Activated T-cell treated with anti-CD3 and anti-CD28 coated beads for 24 hours (primary cell): ENCODE results near the gene ZNF165.
"Not testable (repeated sequence)": the region's sequence is repeated elsewhere in the genome, so short reads cannot be mapped to it uniquely, and the experiment has no call there.

Experiments
- DNase-seq: peaks from one replicate; pipeline ENCODE4 v3.0.0-alpha.2; 2020; ENCODE audit warnings: low read depth

Gene ZNF165

GRCh38 chr6:28122283-28122682 lies 41.9 kb downstream of the ZNF165 start:
- not testable (repeated sequence) for DNase-seq

- DNase-seq, result peak; percentile 69
These were observed 44.1 kb downstream of the ZNF165 start, which contains the start of gene ZSCAN16 for GRCh38 chr6:28124350-28124970. ZSCAN16 (plus strand) TSS chr6:28124609; CDS start chr6:28125444, 835 bp downstream.

DNA sequence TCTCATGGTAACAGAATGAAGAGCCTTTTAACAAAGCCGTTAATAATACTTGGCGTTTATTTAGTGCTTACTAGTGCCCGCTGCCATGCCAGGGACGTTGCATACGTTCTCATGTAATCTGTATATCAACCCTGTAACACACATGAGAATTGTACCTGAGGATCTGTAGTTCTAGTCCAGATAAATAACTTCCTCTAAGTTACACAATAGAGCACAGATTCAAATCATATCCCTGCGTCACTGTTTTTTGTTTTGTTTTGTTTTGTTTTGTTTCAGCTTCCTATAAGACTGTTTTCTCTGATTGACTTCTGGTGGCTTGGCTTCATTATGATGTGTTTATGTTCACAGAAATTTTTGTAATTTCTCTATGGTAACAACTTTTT lies 44.6 kb downstream of the ZNF165 start:
- no peak for DNase-seq

- DNase-seq, result no peak
These were observed 45.0 kb downstream of the ZNF165 start for GRCh38 chr6:28125401-28125800.

- no peak for DNase-seq
These were observed 53.6 kb downstream of the ZNF165 start for GRCh38 chr6:28134015-28134414.

DNA sequence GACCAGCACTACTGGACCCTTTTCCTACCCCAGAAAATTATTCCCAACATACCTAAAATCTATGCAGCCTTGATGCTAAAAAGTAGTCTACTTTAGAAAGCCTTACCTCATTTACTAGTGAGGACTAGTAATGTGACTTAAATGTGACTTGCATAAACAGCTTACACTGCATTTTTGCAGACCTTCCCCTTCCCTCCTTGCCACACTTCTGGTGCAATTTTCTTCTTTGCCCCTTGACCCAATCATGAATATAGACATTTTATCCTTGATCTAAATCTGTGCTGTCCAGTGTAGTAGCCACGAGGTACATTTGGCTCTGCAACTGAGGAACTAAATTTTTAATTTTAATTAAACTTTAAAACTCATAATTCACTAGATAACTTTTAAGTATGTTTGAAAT lies 54.3 kb downstream of the ZNF165 start:
- DNase-seq, result no peak

DNA sequence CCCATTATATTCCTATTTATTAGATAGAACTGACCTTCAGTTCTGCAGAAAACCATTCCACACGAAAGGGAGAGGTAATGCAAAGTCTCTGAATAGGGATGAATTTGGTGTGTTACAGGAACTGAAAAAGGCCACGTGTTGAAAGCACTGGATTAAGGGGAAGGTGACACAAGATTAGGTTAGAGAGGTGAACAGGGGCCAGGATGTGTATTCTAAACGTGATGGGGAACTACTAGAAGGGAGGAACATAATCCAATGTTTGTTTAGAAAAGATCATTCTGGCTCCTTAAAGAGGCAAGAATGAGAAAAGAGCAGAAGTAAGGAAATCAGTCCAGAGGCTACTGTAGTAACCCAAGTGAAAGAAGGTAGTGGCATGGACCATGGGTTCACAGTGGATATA lies 55.0 kb downstream of the ZNF165 start:
- no peak for DNase-seq

GRCh38 chr6:28136585-28137504 lies 56.5 kb downstream of the ZNF165 start:
- DNase-seq, result peak; percentile 74

GRCh38 chr6:28137505-28137981 lies 57.2 kb downstream of the ZNF165 start:
- no peak for DNase-seq
